GM23338 (cell line): ENCODE data around the gene TMEM250. TPM values are rescaled to one million over a fixed set of nuclear protein-coding genes. Genes with fewer than 3 reads are reported as not detected.

Experiments
- ATAC-seq: fragments of 200-7000 bp; cut with Tn5 transposase; 3 replicates; pipeline ENCODE4 v1.9.1; 2020
- DNase-seq: peaks from one replicate; pipeline ENCODE4 v3.0.0-alpha.2; 2015; ENCODE audit warnings: low spot score
- H2AFZ ChIP-seq: fragments of 200-600 bp; sonication (generic); 2 replicates; pipeline ENCODE4 v1.8.0; 2016; ENCODE audit warnings: antibody characterized with exemption, mild to moderate bottlenecking, moderate library complexity
- H3F3A ChIP-seq: fragments of 200-600 bp; sonication (generic); replicated peaks from 2 replicates; pipeline ENCODE4 v1.8.0; 2017; ENCODE audit warnings: antibody characterized with exemption, mixed run types, low read depth
- H3K27ac ChIP-seq: fragments of 200-600 bp; sonication (generic); 2 replicates; pipeline ENCODE4 v1.6.1; 2016; ENCODE audit warnings: low read depth
- H3K27me3 ChIP-seq: fragments of 200-600 bp; sonication (generic); 2 replicates; pipeline ENCODE4 v1.8.0; 2016; ENCODE audit warnings: mild to moderate bottlenecking, mixed run types, moderate library complexity; ENCODE audit not compliant: insufficient read depth
- H3K36me3 ChIP-seq: fragments of 200-600 bp; sonication (generic); 2 replicates; pipeline ENCODE4 v1.8.0; 2016; ENCODE audit warnings: mild to moderate bottlenecking; ENCODE audit not compliant: insufficient read depth
- H3K4me1 ChIP-seq: fragments of 200-600 bp; sonication (generic); 2 replicates; pipeline ENCODE4 v1.8.0; 2016; ENCODE audit warnings: mild to moderate bottlenecking, moderate library complexity; ENCODE audit not compliant: insufficient read depth
- H3K4me2 ChIP-seq: fragments of 200-600 bp; sonication (generic); 2 replicates; pipeline ENCODE4 v1.7.1; 2017; ENCODE audit warnings: mixed run types
- H3K4me3 ChIP-seq: fragments of 200-600 bp; sonication (generic); 2 replicates; pipeline ENCODE4 v1.6.1; 2016; ENCODE audit warnings: mixed run types
- H3K79me2 ChIP-seq: fragments of 200-600 bp; sonication (generic); replicated peaks from 2 replicates; pipeline ENCODE4 v1.8.0; 2017; ENCODE audit warnings: mild to moderate bottlenecking; ENCODE audit not compliant: insufficient read depth
- H3K9me2 ChIP-seq: fragments of 200-600 bp; sonication (generic); 2 replicates; pipeline ENCODE4 v1.8.0; 2017; ENCODE audit not compliant: insufficient read depth
- H4K20me1 ChIP-seq: fragments of 200-600 bp; sonication (generic); replicated peaks from 2 replicates; pipeline ENCODE4 v1.8.0; 2017; ENCODE audit warnings: mild to moderate bottlenecking; ENCODE audit not compliant: insufficient read depth
- H3K27ac Mint-ChIP-seq: 2 replicates; pipeline ENCODE4 v1.8.0; 2020; ENCODE audit warnings: inconsistent platforms, mild to moderate bottlenecking, moderate library complexity, mixed read lengths
- H3K27me3 Mint-ChIP-seq: 3 replicates; pipeline ENCODE4 v1.8.0; 2022; ENCODE audit warnings: low read depth, mild to moderate bottlenecking, moderate library complexity, mixed read lengths, inconsistent platforms; ENCODE audit not compliant: insufficient read depth, poor library complexity
- H3K36me3 Mint-ChIP-seq: 3 replicates; pipeline ENCODE4 v1.8.0; 2021; ENCODE audit warnings: low read depth, mild to moderate bottlenecking, inconsistent platforms, moderate library complexity, mixed read lengths
- H3K4me1 Mint-ChIP-seq: 3 replicates; pipeline ENCODE4 v1.8.0; 2020; ENCODE audit warnings: mild to moderate bottlenecking, inconsistent platforms, mixed read lengths
- H3K4me3 Mint-ChIP-seq: 3 replicates; pipeline ENCODE4 v1.8.0; 2021; ENCODE audit warnings: moderate library complexity, mild to moderate bottlenecking, inconsistent platforms, mixed read lengths
- H3K9me3 Mint-ChIP-seq: 3 replicates; pipeline ENCODE4 v1.8.0; 2020; ENCODE audit warnings: moderate library complexity, mild to moderate bottlenecking, inconsistent platforms, mixed read lengths
- CREB1 ChIP-seq: fragments of 250-450 bp; sonication (Bioruptor Pico); IDR thresholded peaks from 2 replicates; pipeline ENCODE4 v1.5.0; 2020; ENCODE audit warnings: low read depth, mild to moderate bottlenecking, moderate library complexity
- ETS1 ChIP-seq: IDR thresholded peaks from 2 replicates; pipeline ENCODE4 v1.6.1; 2016; ENCODE audit warnings: antibody characterized with exemption
- EZH2phosphoT487 ChIP-seq: fragments of 200-600 bp; sonication (generic); IDR thresholded peaks from one replicate; pipeline ENCODE4 v1.8.1; 2018; ENCODE audit warnings: antibody characterized with exemption; ENCODE audit not compliant: unreplicated experiment
- NANOG ChIP-seq: IDR thresholded peaks from 2 replicates; pipeline ENCODE4 v1.6.1; 2016; ENCODE audit warnings: antibody characterized with exemption, borderline replicate concordance
- REST ChIP-seq: IDR thresholded peaks from one replicate; pipeline ENCODE4 v1.6.1; 2018; ENCODE audit warnings: antibody characterized with exemption; ENCODE audit not compliant: unreplicated experiment
- STAT1 ChIP-seq: IDR thresholded peaks from one replicate; pipeline ENCODE4 v1.6.1; 2016; ENCODE audit warnings: antibody characterized with exemption; ENCODE audit not compliant: unreplicated experiment
- ZNF114 ChIP-seq: fragments of 250-450 bp; sonication (Bioruptor Pico); IDR thresholded peaks from 2 replicates; pipeline ENCODE4 v1.5.0; 2020; ENCODE audit warnings: mild to moderate bottlenecking, moderate library complexity
- ZNF331 ChIP-seq: fragments of 250-450 bp; sonication (Bioruptor Pico); IDR thresholded peaks from 2 replicates; pipeline ENCODE4 v1.5.0; 2020; ENCODE audit warnings: low read depth, mild to moderate bottlenecking, moderate library complexity
- ZNF462 ChIP-seq: fragments of 250-450 bp; sonication (Bioruptor Pico); IDR thresholded peaks from 2 replicates; pipeline ENCODE4 v1.5.0; 2020; ENCODE audit warnings: mild to moderate bottlenecking, moderate library complexity
- polyA plus RNA-seq: library from polyadenylated mRNA; unstranded; fragments of >200 nt; fragmentation: Nextera tagmentation; extraction: Ambion mirVana; gene quantifications from 2 replicates; pipeline ENCODE4 v1.2.1, GENCODE V29; 2016
- total RNA-seq: library from RNA; depleted of rRNA; stranded (reverse); fragments of >200 nt; shearing (Covaris generic); gene quantifications from 2 replicates; pipeline ENCODE4 v1.2.3, GENCODE V29; 2014

Gene TMEM250
- total and polyA plus RNA-seq, 2 experiments from 2014 or later, result 12.2 to 39.2 TPM

GRCh38 chr9:136107953-136108647, 10.6 kb downstream of the TMEM250 start:
- no peak for ATAC-seq
- TF ChIP-seq EZH2phosphoT487, result no peak
- TF ChIP-seq ZNF331 (CRISPR knock-in tag), result no peak
- no peak for TF ChIP-seq CREB1
- TF ChIP-seq STAT1, result no peak
- TF ChIP-seq NANOG, result no peak
- no peak for TF ChIP-seq REST
- no peak for TF ChIP-seq ZNF114
- no peak for TF ChIP-seq ZNF462 (CRISPR knock-in tag)
- TF ChIP-seq ETS1, result no peak
- Mint-ChIP-seq H3K4me1 (peaks cover 61% of the 10 kb centered on the region), H3K9me3 (no peaks in the 10 kb centered on the region), H3K27me3 (peaks cover 28% of the 10 kb centered on the region), H3K27ac (peak overlapping the region; percentile 27; the same call in 1 of the 2 replicates), H3K4me3 (no peak overlapping the region; the same call in 2 of the 3 replicates), H3K36me3 (no peaks in the 10 kb centered on the region)
- Histone ChIP-seq H3K27me3 (no peaks in the 10 kb centered on the region), H3K36me3 (no peaks in the 10 kb centered on the region), H3K4me1 (peaks cover 53% of the 10 kb centered on the region), H3K4me2 (peak overlapping the region; percentile 82), H3K4me3 (no peak overlapping the region), H3K27ac (no peak overlapping the region), H4K20me1 (no peaks in the 10 kb centered on the region), H3F3A (0 out of 2 replicates have a peak, but pooled peaks cover 14% of the 10 kb centered on the region), H3K9me2 (no peaks in the 10 kb centered on the region), H3K79me2 (no peaks in the 10 kb centered on the region), H2AFZ (no peak overlapping the region)
- no peak for DNase-seq
